ENCODE results near the gene CLIC4. TPM values are rescaled to one million over a fixed set of nuclear protein-coding genes. Genes with fewer than 3 reads are reported as not detected.
"Not testable (repeated sequence)": the region's sequence is repeated elsewhere in the genome, so short reads cannot be mapped to it uniquely, and the experiment has no call there.

CLIC4 gene
- total RNA-seq, 1 donor from 2014 or later = 526 TPM

GRCh38 chr1:24717887-24718650 lies 27.2 kb upstream of the CLIC4 start:
- no peak for DNase-seq (ENCODE audit: extremely low read depth, low read depth, low spot score)

- DNase-seq (ENCODE audit: extremely low read depth, low read depth, low spot score) = peak; percentile 87
These were observed 25.1 kb upstream of the CLIC4 start for GRCh38 chr1:24720152-24720551.

GRCh38 chr1:24721533-24721932 lies 23.7 kb upstream of the CLIC4 start:
- no peak for DNase-seq (ENCODE audit: extremely low read depth, low read depth, low spot score)

- not testable (repeated sequence) for DNase-seq (ENCODE audit: extremely low read depth, low read depth, low spot score)
These were observed 22.9 kb upstream of the CLIC4 start for GRCh38 chr1:24722073-24723035.

- peak; percentile 85 for DNase-seq (ENCODE audit: extremely low read depth, low read depth, low spot score)
These were observed 20.7 kb upstream of the CLIC4 start for GRCh38 chr1:24724345-24725208.

- no peak for DNase-seq (ENCODE audit: extremely low read depth, low read depth, low spot score)
These were observed 20.0 kb upstream of the CLIC4 start for GRCh38 chr1:24725209-24725651.

- no peak for DNase-seq (ENCODE audit: extremely low read depth, low read depth, low spot score)
These were observed 18.5 kb upstream of the CLIC4 start for GRCh38 chr1:24726741-24727140.

GRCh38 chr1:24727501-24728216 lies 17.6 kb upstream of the CLIC4 start:
- DNase-seq (ENCODE audit: extremely low read depth, low read depth, low spot score) = no peak

GRCh38 chr1:24728982-24729381 lies 16.3 kb upstream of the CLIC4 start:
- DNase-seq (ENCODE audit: extremely low read depth, low read depth, low spot score) = no peak

GRCh38 chr1:24732186-24732885 lies 12.9 kb upstream of the CLIC4 start:
- DNase-seq (ENCODE audit: extremely low read depth, low read depth, low spot score) = no peak

GRCh38 chr1:24733342-24733741 lies 11.9 kb upstream of the CLIC4 start:
- not testable (repeated sequence) for DNase-seq (ENCODE audit: extremely low read depth, low read depth, low spot score)

- no peak for DNase-seq (ENCODE audit: extremely low read depth, low read depth, low spot score)
These were observed 10.1 kb upstream of the CLIC4 start for GRCh38 chr1:24735156-24735508.

GRCh38 chr1:24735509-24736375 lies 9.5 kb upstream of the CLIC4 start:
- no peak for DNase-seq (ENCODE audit: extremely low read depth, low read depth, low spot score)

- DNase-seq (ENCODE audit: extremely low read depth, low read depth, low spot score) = no peak
These were observed 7.7 kb upstream of the CLIC4 start for GRCh38 chr1:24737368-24738117.

GRCh38 chr1:24739241-24739640 lies 6.0 kb upstream of the CLIC4 start:
- no peak for DNase-seq (ENCODE audit: extremely low read depth, low read depth, low spot score)

- no peak for DNase-seq (ENCODE audit: extremely low read depth, low read depth, low spot score)
These were observed 2.9 kb upstream of the CLIC4 start for GRCh38 chr1:24742090-24742938.
